SH-SY5Y (cell line): ENCODE results near the gene REM2.

Source experiments
- GATA2 ChIP-seq: IDR thresholded peaks from 2 replicates; pipeline ENCODE4 v1.6.1; 2011; ENCODE audit warnings: mild to moderate bottlenecking, low read depth, low read length
- GATA3 ChIP-seq: IDR thresholded peaks from 2 replicates; pipeline ENCODE4 v1.6.1; 2011; ENCODE audit warnings: low read depth, mild to moderate bottlenecking, low read length, moderate library complexity

GRCh38 chr14:22852599-22852939, 30.5 kb upstream of the REM2 start:
- TF ChIP-seq GATA2 (no peak), GATA3 (no peak)
